Esophagus muscularis mucosa (tissue), 3 donors: ENCODE data around the gene ECPAS.

ENCODE experiments used
- POLR2A ChIP-seq: fragments of 450-650 bp; IDR thresholded peaks from one replicate; pipeline ENCODE4 v1.6.1; 2017; ENCODE audit warnings: antibody characterized with exemption, moderate library complexity, mild to moderate bottlenecking, low read depth
- POLR2AphosphoS5 ChIP-seq, 2 donors: sonication (generic); formaldehyde crosslinking; IDR thresholded peaks; one replicate each; pipeline ENCODE4 v1.6.1; 2017; ENCODE audit warnings: antibody characterized with exemption in 2 of 2
- TF ChIP-seq, protein P1 (sequence below), 3 experiments: fragments of 200-600 bp in 2 of 3; fragments of 450-650 bp in 1 of 3; sonication (generic) in 2 of 3; IDR thresholded peaks; one replicate each; pipeline ENCODE4 v1.5.1; 2017 to 2019; ENCODE audit warnings: antibody characterized with exemption in 3 of 3, mild to moderate bottlenecking in 2 of 3, moderate library complexity in 1 of 3

- TF ChIP-seq POLR2AphosphoS5 (IDR thresholded peaks at IDR 0.05) (no peak), POLR2A (no peak)
- TF ChIP-seq, protein P1, sequence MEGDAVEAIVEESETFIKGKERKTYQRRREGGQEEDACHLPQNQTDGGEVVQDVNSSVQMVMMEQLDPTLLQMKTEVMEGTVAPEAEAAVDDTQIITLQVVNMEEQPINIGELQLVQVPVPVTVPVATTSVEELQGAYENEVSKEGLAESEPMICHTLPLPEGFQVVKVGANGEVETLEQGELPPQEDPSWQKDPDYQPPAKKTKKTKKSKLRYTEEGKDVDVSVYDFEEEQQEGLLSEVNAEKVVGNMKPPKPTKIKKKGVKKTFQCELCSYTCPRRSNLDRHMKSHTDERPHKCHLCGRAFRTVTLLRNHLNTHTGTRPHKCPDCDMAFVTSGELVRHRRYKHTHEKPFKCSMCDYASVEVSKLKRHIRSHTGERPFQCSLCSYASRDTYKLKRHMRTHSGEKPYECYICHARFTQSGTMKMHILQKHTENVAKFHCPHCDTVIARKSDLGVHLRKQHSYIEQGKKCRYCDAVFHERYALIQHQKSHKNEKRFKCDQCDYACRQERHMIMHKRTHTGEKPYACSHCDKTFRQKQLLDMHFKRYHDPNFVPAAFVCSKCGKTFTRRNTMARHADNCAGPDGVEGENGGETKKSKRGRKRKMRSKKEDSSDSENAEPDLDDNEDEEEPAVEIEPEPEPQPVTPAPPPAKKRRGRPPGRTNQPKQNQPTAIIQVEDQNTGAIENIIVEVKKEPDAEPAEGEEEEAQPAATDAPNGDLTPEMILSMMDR (IDR thresholded peaks at IDR 0.05), result no peak
These were observed 34.1 kb downstream of the ECPAS start for GRCh38 chr9:111450124-111450523.
